ENCODE data around the gene AANAT. TPM values are rescaled to one million over a fixed set of nuclear protein-coding genes. Genes with fewer than 3 reads are reported as not detected.
A peak's percentile ranks its signal among the peaks of the same experiment; 100 is the strongest.

AANAT gene
- not detected for total RNA-seq
- polyA plus RNA-seq, result not detected

DNA sequence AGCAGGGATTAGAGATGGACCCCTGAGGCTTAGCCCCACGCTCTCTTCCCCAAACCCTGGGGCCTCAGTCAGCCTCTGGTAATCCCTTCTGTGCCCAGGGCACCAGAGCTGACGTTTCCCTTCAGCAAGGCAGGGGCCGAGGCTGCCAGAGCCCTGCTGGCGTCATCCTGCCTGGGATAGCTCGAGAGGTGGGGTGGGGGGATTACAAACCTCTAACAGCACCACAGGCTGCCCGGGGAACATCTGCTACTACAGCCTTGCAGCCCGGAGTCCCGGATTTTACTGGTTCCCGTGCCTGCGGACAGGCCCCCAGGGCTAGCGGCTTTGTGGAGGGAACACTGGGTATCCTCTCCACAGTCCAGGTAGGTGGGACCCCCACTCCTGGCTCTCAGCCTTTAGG, at the start of gene AANAT:
Gene AANAT, plus strand, starts transcription at position 238 of the 400 bp plus-strand sequence. CDS start 1,144 bp downstream, outside the sequence.
- H3K4me1 Mint-ChIP-seq, result peaks cover 0 to 5% (median 3%) of the 10 kb centered on the region in 3 donors
- POLR2A ChIA-PET, result interaction anchor here (0.8 to 1.6 kb wide), 3 partner anchors 14 to 39 kb away, joined by 3 to 7 read pairs (median 3); partner anchors contain the start of gene UBE2O
- Histone ChIP-seq H3K4me3 (ENCODE audit: low read length) (no peak within 1 kb of the TSS), H3K27me3 (ENCODE audit: insufficient read depth, low read length, poor library complexity, severe bottlenecking) (no peaks in the 10 kb centered on the region), H3K9me3 (ENCODE audit: low read length) (no peaks in the 10 kb centered on the region), H3K36me3 (ENCODE audit: insufficient read depth, low read length) (no peaks in the 10 kb centered on the region), H3K4me1 (ENCODE audit: insufficient read depth, low read length) (no peaks in the 10 kb centered on the region), H3K27ac (ENCODE audit: low read depth, low read length) (no peak within 1 kb of the TSS)
- CTCF ChIA-PET, result interaction anchor here (0.7 to 4.6 kb wide), 16 partner anchors 9 to 211 kb away, joined by 3 to 74 read pairs (median 6); partner anchors contain the start of genes RHBDF2, ST6GALNAC2 and UBE2O
- H3K4me3 Mint-ChIP-seq, result no peak within 1 kb of the TSS
- H3K36me3 Mint-ChIP-seq, result peaks cover 0 to 20% (median 0%) of the 10 kb centered on the region in 3 donors
- H3K27me3 Mint-ChIP-seq, result no peaks in the 10 kb centered on the region
- no peaks in the 10 kb centered on the region for H3K9me3 Mint-ChIP-seq
- H3K27ac Mint-ChIP-seq, result peak within 1 kb of the TSS in 3 of 8 donors; percentile 23 to 36 (median 32)
- no peak for DNase-seq

DNA sequence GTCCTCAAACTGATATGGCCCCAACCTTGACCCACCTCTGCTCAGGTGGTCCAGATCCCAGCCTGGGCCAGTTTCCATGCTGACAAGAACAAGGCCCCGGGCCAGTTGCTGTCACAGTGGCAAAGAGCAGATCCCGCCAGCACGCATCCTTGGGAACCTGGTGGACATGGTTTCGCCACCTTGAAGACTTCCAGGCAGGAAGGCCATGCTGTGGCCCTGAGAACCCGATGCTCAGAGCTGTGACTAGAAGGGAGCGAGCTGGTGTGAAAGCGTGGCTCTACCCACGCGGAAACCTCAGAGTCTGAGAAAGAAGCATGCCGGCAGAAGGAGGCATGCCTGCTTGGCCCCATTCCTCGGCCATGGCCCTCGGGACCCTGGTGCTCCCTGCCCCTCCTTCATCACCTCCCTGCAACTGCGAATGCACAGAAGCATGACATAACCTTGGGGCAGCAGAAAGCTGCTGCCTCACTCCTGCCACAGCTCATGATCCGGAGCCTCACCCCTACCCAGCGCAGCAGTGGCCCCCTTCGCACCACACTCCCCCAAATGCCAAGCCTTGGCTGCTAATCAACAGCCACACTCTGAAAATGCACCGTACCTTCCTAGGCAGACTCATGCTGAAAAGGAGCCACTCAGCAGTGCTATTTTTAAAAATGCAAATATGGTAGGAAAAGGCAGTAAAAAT, 47.7 kb upstream of the AANAT start:
- H3K27ac ChIP-seq (ENCODE audit: low read depth, low read length), result no peak overlapping the region
- DNase-seq, result no peak
- H3K4me1 ChIP-seq (ENCODE audit: insufficient read depth, low read length), result no peaks in the 10 kb centered on the region
- Mint-ChIP-seq H3K27ac (peak overlapping the region in 3 of 8 donors; percentile 13 to 54 (median 50)), H3K27me3 (no peaks in the 10 kb centered on the region), H3K4me3 (no peak overlapping the region), H3K4me1 (peaks cover 15 to 37% (median 33%) of the 10 kb centered on the region in 3 donors), H3K9me3 (no peaks in the 10 kb centered on the region), H3K36me3 (peaks cover 0 to 25% (median 5%) of the 10 kb centered on the region in 3 donors)
- ChIA-PET POLR2A (no interaction called here), CTCF (no interaction called here)
- no peaks in the 10 kb centered on the region for H3K27me3 ChIP-seq (ENCODE audit: insufficient read depth, low read length, poor library complexity, severe bottlenecking)
- no peaks in the 10 kb centered on the region for H3K36me3 ChIP-seq (ENCODE audit: insufficient read depth, low read length)
- no peak overlapping the region for H3K4me3 ChIP-seq (ENCODE audit: low read length)
- no peaks in the 10 kb centered on the region for H3K9me3 ChIP-seq (ENCODE audit: low read length)

DNA sequence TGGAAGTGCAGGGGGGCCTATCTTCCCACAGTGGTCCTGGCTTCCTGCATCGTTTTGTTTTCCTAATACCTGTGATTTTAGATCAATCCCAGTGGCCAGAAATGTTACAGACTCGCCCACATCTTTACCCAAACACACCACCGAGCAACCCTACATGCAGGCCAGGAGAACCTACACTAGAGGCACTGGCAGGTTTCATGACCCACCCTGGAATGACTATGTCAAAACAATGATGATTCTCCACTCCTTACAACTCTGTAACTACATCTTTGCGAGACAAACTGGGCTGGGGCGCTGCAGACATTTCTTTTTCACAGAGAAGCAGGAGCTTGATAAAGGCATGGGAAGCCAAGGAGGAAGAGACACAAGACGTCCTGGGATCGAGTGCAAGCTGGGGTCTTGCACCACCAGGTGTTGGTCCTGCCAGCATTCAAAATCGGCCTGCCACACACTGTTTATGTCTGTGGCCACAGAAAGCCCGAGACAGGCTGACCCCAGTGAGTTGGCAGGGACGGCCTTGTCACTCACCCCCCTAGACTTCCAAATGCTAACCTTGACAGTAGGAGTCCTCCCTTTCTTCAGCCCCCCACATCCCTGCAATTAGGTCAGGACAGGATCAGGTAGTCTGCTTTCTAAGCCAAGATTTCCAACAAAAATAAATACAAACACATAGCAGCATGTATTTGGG, 46.9 kb upstream of the AANAT start:
- Histone ChIP-seq H3K4me3 (ENCODE audit: low read length) (no peak overlapping the region), H3K9me3 (ENCODE audit: low read length) (no peaks in the 10 kb centered on the region), H3K36me3 (ENCODE audit: insufficient read depth, low read length) (no peaks in the 10 kb centered on the region), H3K27ac (ENCODE audit: low read depth, low read length) (no peak overlapping the region), H3K27me3 (ENCODE audit: insufficient read depth, low read length, poor library complexity, severe bottlenecking) (no peaks in the 10 kb centered on the region), H3K4me1 (ENCODE audit: insufficient read depth, low read length) (no peaks in the 10 kb centered on the region)
- Mint-ChIP-seq H3K9me3 (no peaks in the 10 kb centered on the region), H3K27ac (peak overlapping the region in 5 of 8 donors; percentile 13 to 80 (median 52)), H3K27me3 (no peaks in the 10 kb centered on the region), H3K4me1 (peaks cover 14 to 40% (median 33%) of the 10 kb centered on the region in 3 donors), H3K36me3 (peaks cover 0 to 25% (median 5%) of the 10 kb centered on the region in 3 donors), H3K4me3 (no peak overlapping the region)
- CTCF ChIA-PET, result no interaction called here
- no peak for DNase-seq
- POLR2A ChIA-PET, result no interaction called here

DNA sequence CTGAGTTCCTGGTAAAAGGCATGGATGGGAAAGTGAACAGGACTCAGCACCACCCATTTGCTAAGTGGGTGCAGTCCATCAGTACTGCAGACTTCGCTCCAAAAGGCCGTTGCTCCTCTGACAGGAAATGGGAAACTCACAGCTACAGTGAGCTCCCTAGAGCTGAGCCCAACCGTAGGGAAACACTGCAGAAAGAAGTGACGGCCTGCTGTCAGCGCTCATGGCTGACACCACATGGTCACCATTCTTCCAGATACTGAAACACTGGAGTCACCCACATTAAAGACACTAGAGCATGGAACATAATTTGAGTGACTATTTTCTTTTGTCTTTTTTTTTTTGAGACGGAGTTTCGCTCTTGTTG, 46.4 kb upstream of the AANAT start:
- H3K4me3 ChIP-seq (ENCODE audit: low read length), result no peak overlapping the region
- no peaks in the 10 kb centered on the region for H3K4me1 ChIP-seq (ENCODE audit: insufficient read depth, low read length)
- Mint-ChIP-seq H3K4me3 (no peak overlapping the region), H3K9me3 (no peaks in the 10 kb centered on the region), H3K27ac (peak overlapping the region in 2 of 8 donors; percentile 64 to 80), H3K36me3 (peaks cover 0 to 25% (median 5%) of the 10 kb centered on the region in 3 donors), H3K27me3 (no peaks in the 10 kb centered on the region), H3K4me1 (peaks cover 14 to 40% (median 33%) of the 10 kb centered on the region in 3 donors)
- POLR2A ChIA-PET, result no interaction called here
- no peaks in the 10 kb centered on the region for H3K27me3 ChIP-seq (ENCODE audit: insufficient read depth, low read length, poor library complexity, severe bottlenecking)
- CTCF ChIA-PET, result no interaction called here
- H3K36me3 ChIP-seq (ENCODE audit: insufficient read depth, low read length), result no peaks in the 10 kb centered on the region
- DNase-seq, result no peak
- no peak overlapping the region for H3K27ac ChIP-seq (ENCODE audit: low read depth, low read length)
- H3K9me3 ChIP-seq (ENCODE audit: low read length), result no peaks in the 10 kb centered on the region

DNA sequence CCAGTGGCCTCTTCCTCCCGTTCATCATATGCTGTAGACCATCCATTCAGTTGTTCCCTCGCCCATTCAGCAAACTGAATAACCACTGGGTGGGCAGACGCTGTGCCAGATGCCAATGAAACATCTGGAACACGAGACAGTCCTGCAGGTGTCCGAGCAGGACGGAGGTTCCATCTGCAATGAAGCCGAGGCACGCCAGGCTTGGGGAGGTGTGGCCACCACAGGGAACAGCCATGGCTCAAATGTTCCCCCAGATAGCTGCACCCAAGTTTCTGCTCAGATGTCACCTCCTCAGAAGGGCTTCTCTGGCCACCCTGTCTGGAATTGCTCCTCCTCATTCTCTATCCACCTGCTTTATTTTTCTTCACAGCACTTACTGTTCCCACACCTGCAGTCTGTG, 45.0 kb upstream of the AANAT start:
- H3K27me3 Mint-ChIP-seq, result no peaks in the 10 kb centered on the region
- peak overlapping the region in 1 of 7 donors; percentile 9 for H3K4me3 Mint-ChIP-seq
- no peak overlapping the region for H3K4me3 ChIP-seq (ENCODE audit: low read length)
- no peak overlapping the region for H3K27ac ChIP-seq (ENCODE audit: low read depth, low read length)
- POLR2A ChIA-PET, result no interaction called here
- no peaks in the 10 kb centered on the region for H3K36me3 ChIP-seq (ENCODE audit: insufficient read depth, low read length)
- no peaks in the 10 kb centered on the region for H3K4me1 ChIP-seq (ENCODE audit: insufficient read depth, low read length)
- no peaks in the 10 kb centered on the region for H3K27me3 ChIP-seq (ENCODE audit: insufficient read depth, low read length, poor library complexity, severe bottlenecking)
- no peaks in the 10 kb centered on the region for H3K9me3 ChIP-seq (ENCODE audit: low read length)
- DNase-seq, result no peak
- H3K9me3 Mint-ChIP-seq, result no peaks in the 10 kb centered on the region
- H3K4me1 Mint-ChIP-seq, result peaks cover 14 to 40% (median 39%) of the 10 kb centered on the region in 3 donors
- H3K27ac Mint-ChIP-seq, result peak overlapping the region in 2 of 8 donors; percentile 18 to 26
- CTCF ChIA-PET, result interaction anchor here (3.5 kb wide), 1 partner anchor 24 kb away, joined by 13 read pairs; no protein-coding TSS in a partner anchor
- H3K36me3 Mint-ChIP-seq, result peaks cover 0 to 20% (median 7%) of the 10 kb centered on the region in 3 donors

DNA sequence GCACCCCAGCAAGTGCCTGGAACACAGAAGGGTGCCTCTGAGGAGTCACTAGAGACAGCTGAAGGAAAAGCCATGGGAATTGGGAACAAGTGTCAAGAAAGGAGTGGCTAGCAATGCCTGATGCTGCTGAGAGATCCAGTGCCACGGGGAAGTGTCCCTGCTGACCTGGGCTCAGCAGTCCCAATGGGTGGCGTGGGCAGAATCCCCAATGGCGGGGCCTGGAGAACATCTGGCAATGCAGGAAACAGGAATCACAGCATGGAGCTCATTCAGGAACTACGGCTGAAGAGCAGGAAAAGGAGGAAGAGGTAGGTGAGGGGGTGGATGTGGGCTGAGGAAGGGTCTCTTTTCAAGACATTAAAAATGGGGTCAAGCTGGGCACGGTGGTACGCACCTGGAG, 44.5 kb upstream of the AANAT start:
- H3K4me3 Mint-ChIP-seq, result no peak overlapping the region
- no peaks in the 10 kb centered on the region for H3K9me3 Mint-ChIP-seq
- H3K27me3 ChIP-seq (ENCODE audit: insufficient read depth, low read length, poor library complexity, severe bottlenecking), result no peaks in the 10 kb centered on the region
- no peaks in the 10 kb centered on the region for H3K9me3 ChIP-seq (ENCODE audit: low read length)
- no peak overlapping the region for H3K4me3 ChIP-seq (ENCODE audit: low read length)
- H3K27ac ChIP-seq (ENCODE audit: low read depth, low read length), result no peak overlapping the region
- peaks cover 0 to 16% (median 2%) of the 10 kb centered on the region in 3 donors for H3K36me3 Mint-ChIP-seq
- no peaks in the 10 kb centered on the region for H3K4me1 ChIP-seq (ENCODE audit: insufficient read depth, low read length)
- CTCF ChIA-PET, result interaction anchor here (0.6 to 3.5 kb wide), 3 partner anchors 14 to 357 kb away, joined by 3 to 13 read pairs (median 4); no protein-coding TSS in a partner anchor
- no peaks in the 10 kb centered on the region for H3K36me3 ChIP-seq (ENCODE audit: insufficient read depth, low read length)
- peak overlapping the region in 1 of 8 donors; percentile 26 for H3K27ac Mint-ChIP-seq
- POLR2A ChIA-PET, result no interaction called here
- no peaks in the 10 kb centered on the region for H3K27me3 Mint-ChIP-seq
- DNase-seq, result no peak
- H3K4me1 Mint-ChIP-seq, result peaks cover 14 to 35% (median 34%) of the 10 kb centered on the region in 3 donors

DNA sequence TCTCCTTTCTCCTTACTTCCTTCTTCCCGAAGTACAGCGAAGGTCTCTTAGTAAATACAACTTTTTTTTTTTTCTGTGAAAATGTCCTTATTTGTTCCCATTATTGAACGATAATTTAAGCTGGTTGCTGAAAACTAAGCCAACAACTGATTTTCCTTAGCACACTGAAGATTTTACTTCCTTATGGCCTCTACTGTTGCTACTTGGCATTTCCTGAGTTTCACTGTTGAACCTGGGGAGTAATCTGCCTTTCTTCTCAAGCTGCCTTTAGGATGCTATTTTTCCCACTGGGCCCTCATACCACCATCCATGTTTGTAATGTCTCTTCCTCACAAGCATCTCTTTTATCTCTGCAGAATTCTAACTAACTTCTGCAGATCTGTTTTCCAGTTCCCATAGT, 40.5 kb upstream of the AANAT start:
- no peak overlapping the region for H3K27ac ChIP-seq (ENCODE audit: low read depth, low read length)
- no peaks in the 10 kb centered on the region for H3K4me1 ChIP-seq (ENCODE audit: insufficient read depth, low read length)
- H3K9me3 Mint-ChIP-seq, result no peaks in the 10 kb centered on the region
- peaks cover 0 to 17% (median 2%) of the 10 kb centered on the region in 3 donors for H3K36me3 Mint-ChIP-seq
- POLR2A ChIA-PET, result no interaction called here
- H3K9me3 ChIP-seq (ENCODE audit: low read length), result no peaks in the 10 kb centered on the region
- CTCF ChIA-PET, result interaction anchor here (1.3 kb wide), 1 partner anchor 18 kb away, joined by 4 read pairs; no protein-coding TSS in a partner anchor
- H3K4me3 ChIP-seq (ENCODE audit: low read length), result no peak overlapping the region
- H3K36me3 ChIP-seq (ENCODE audit: insufficient read depth, low read length), result no peaks in the 10 kb centered on the region
- no peak overlapping the region for H3K4me3 Mint-ChIP-seq
- no peaks in the 10 kb centered on the region for H3K27me3 ChIP-seq (ENCODE audit: insufficient read depth, low read length, poor library complexity, severe bottlenecking)
- H3K27me3 Mint-ChIP-seq, result no peaks in the 10 kb centered on the region
- H3K4me1 Mint-ChIP-seq, result peaks cover 12 to 26% (median 18%) of the 10 kb centered on the region in 3 donors
- no peak for DNase-seq
- H3K27ac Mint-ChIP-seq, result peak overlapping the region in 1 of 8 donors; percentile 29

All from CD8-positive, alpha-beta memory T cell (primary cell).